Right lobe of liver (tissue), 6 donors: ENCODE data around the gene LSM10. TPM values are rescaled to one million over a fixed set of nuclear protein-coding genes. Genes with fewer than 3 reads are reported as not detected.

Experiments
- ATAC-seq, 4 donors: fragments of 200-7000 bp; cut with Tn5 transposase; one replicate each; pipeline ENCODE4 v1.9.1; 2020; ENCODE audit warnings: mild to moderate bottlenecking in 4 of 4, moderate library complexity in 4 of 4
- DNase-seq, 3 donors: peaks; one replicate each; pipeline ENCODE4 v3.0.0-alpha.2; 2020
- H3K27ac ChIP-seq, 3 donors: fragments of 200-600 bp; one replicate each; pipeline ENCODE4 v1.8.0; 2022
- H3K27me3 ChIP-seq, 2 donors: fragments of 200-600 bp; one replicate each; pipeline ENCODE4 v1.8.0; 2022
- H3K36me3 ChIP-seq, 4 donors: fragments of 200-600 bp; sonication (generic) in 1 of 4; one replicate each; pipeline versions ENCODE4 v1.5.1 to v1.8.0; 2017 to 2022; ENCODE audit warnings: control low read depth in 1 of 4
- H3K4me1 ChIP-seq, 4 donors: fragments of 200-600 bp; sonication (generic) in 1 of 4; one replicate each; pipeline versions ENCODE4 v1.5.1 to v1.8.0; 2017 to 2022; ENCODE audit warnings: control low read depth in 1 of 4
- H3K4me3 ChIP-seq, 3 donors: fragments of 200-600 bp; one replicate each; pipeline ENCODE4 v1.8.0; 2022
- H3K9me3 ChIP-seq, 4 donors: fragments of 200-600 bp; sonication (generic) in 1 of 4; one replicate each; pipeline versions ENCODE4 v1.5.1 to v1.8.0; 2017 to 2022; ENCODE audit warnings: control low read depth in 1 of 4
- POLR2A ChIP-seq: fragments of 450-650 bp; IDR thresholded peaks from one replicate; pipeline ENCODE4 v1.6.1; 2017; ENCODE audit warnings: antibody characterized with exemption, mild to moderate bottlenecking
- WGBS: methylation state at CpG from one replicate; pipeline ENCODE4 v1.1.6; 2018; ENCODE audit warnings: low coverage, low lambda C conversion rate; ENCODE audit not compliant: insufficient coverage; ENCODE audit errors: missing lambda C conversion rate; 5-methylcytosine and 5-hydroxymethylcytosine counted together
- intact Hi-C, 2 donors: fragments of 100-400 bp; cut with DNase I; formaldehyde crosslinking; loops; one replicate each; pipeline versions ENCODE4 v1.11.2 to v1.14.1; 2022
- long read RNA-seq: library from polyadenylated mRNA; unstranded; transcript quantifications from one replicate; pipeline ENCODE4 v2.0.0, GENCODE V29; 2019
- total RNA-seq, 6 experiments: library from RNA; depleted of rRNA in 2 of 6; stranded (reverse); fragments of >200 nt in 2 of 6; fragmentation: NEBNext Ultra II Directional in 3 of 6; extraction: Animal tissue kit (Norgen Biotek cat#: 25700) in 3 of 6; gene quantifications; one replicate each; pipeline versions ENCODE4 v1.1.0 to v1.2.4, GENCODE V29; 2016 to 2023
- TF ChIP-seq, protein P1 (sequence below), 4 donors: fragments of 200-600 bp in 3 of 4; fragments of 450-650 bp in 1 of 4; IDR thresholded peaks; one replicate each; pipeline versions ENCODE4 v1.5.1 to v1.8.0; 2016 to 2022; ENCODE audit warnings: antibody characterized with exemption in 4 of 4, mild to moderate bottlenecking in 2 of 4
- donor health status: DM: no; HTN: yes; CAD: no.
- donor health status: DM: no; HTN: no; CAD: no.
- donor health status: DM: no; HTN: no; CAD: no.
- donor health status: DM: no; HTN: yes; CAD: no.
- donor health status: DM: no; HTN: yes; CAD: no.

Gene LSM10
- total RNA-seq = 10 to 100 TPM; 15.2 to 42.0 (median 22.3) TPM
- long read RNA-seq, transcript LSM10-201 (2 exons, 850 nt) = major isoform, 13 of 14 reads
- long read RNA-seq, partial matches to known transcripts = 0 of 14 reads
- long read RNA-seq, other reads (novel, unspliced or antisense) = 1 of 14 reads

DNA sequence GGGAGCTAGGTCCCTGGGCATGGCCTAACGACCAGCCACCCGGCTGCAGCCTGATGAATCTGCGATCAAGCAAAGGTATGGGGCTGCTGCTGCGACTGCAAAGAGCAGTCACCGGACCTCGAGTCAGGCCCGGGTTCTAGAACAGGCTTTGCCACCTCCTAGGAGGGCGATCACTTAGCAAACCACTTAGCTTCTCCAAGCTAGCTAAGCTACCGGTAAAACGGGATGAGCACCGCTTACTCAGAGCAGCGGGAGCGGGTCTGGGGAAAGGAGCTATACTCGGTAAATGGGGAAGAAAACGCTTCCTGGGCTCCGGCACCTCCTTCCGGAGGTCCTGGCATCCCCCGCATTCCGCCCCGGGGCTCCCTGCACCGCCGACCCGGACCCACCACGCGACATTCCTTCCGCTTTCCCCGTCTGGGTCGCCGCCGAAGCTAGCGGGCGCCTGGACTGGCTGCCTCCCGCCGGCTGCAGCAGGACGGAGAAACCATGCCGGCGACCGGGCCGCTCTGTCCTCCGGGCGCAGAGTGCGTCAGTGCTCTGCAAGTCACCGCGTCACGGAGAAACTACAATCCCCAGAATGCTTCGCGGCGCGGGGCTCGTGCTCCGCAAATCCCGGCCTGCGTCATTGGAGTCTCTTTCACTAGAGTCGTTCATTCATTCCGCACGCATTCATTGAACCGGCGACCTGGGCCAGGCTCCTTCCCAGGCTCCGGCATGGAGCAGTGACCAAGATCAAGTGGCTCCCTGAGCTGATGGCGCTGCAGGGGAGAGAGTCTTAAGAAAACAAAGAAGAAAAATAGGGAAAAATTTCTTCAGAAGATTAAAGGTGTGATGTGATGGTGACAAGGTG lies at the start of gene LSM10:
Gene LSM10, minus strand, starts transcription at position 531 of the 853 bp plus-strand sequence. CDS start 3,779 bp downstream, outside the sequence.
- TF ChIP-seq, protein P1, sequence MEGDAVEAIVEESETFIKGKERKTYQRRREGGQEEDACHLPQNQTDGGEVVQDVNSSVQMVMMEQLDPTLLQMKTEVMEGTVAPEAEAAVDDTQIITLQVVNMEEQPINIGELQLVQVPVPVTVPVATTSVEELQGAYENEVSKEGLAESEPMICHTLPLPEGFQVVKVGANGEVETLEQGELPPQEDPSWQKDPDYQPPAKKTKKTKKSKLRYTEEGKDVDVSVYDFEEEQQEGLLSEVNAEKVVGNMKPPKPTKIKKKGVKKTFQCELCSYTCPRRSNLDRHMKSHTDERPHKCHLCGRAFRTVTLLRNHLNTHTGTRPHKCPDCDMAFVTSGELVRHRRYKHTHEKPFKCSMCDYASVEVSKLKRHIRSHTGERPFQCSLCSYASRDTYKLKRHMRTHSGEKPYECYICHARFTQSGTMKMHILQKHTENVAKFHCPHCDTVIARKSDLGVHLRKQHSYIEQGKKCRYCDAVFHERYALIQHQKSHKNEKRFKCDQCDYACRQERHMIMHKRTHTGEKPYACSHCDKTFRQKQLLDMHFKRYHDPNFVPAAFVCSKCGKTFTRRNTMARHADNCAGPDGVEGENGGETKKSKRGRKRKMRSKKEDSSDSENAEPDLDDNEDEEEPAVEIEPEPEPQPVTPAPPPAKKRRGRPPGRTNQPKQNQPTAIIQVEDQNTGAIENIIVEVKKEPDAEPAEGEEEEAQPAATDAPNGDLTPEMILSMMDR (IDR thresholded peaks at IDR 0.05) = no peak
- peak; percentile 96 for TF ChIP-seq POLR2A
- Histone ChIP-seq H3K36me3 (peaks cover 0 to 14% (median 3%) of the 10 kb centered on the region in 4 donors), H3K27me3 (no peaks in the 10 kb centered on the region), H3K27ac (peak within 1 kb of the TSS; percentile 74 to 92 (median 90)), H3K4me3 (peak within 1 kb of the TSS; percentile 84 to 93 (median 89)), H3K4me1 (peaks cover 0 to 11% (median 0%) of the 10 kb centered on the region in 4 donors), H3K9me3 (no peaks in the 10 kb centered on the region)
- intact Hi-C loops = no loop called here
- WGBS = 0% methylated on average over 11 of the region's 60 CpGs
- ATAC-seq (peak; percentile 95 to 97 (median 96)), DNase-seq (peak; percentile 94 to 96 (median 95))

DNA sequence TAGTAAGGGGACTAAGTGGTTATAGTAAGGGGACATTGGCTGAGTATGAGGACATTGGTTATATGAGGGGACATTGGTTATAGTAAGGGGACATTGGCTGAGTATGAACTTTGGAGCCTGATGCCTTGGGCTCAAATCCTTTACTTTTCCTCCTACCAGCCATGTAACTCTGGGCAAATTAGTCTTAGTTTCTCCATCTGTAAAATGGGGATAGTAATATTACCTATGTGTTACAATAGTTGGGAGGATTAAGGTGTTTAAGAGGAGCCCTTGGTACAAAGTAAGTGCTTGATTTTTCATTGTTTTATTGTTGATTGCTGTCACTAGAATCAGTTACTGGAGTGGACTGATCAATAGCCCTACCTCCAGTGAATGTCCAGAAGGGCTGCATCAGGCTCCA lies 49.7 kb upstream of the LSM10 start:
- Histone ChIP-seq H3K4me3 (no peak overlapping the region), H3K36me3 (no peaks in the 10 kb centered on the region), H3K9me3 (no peaks in the 10 kb centered on the region), H3K4me1 (no peaks in the 10 kb centered on the region), H3K27ac (no peak overlapping the region), H3K27me3 (no peaks in the 10 kb centered on the region)
- TF ChIP-seq, protein P1 (IDR thresholded peaks at IDR 0.05) = no peak
- TF ChIP-seq POLR2A = no peak
- ATAC-seq (no peak), DNase-seq (no peak)
- intact Hi-C loops = no loop called here

- WGBS = 51% methylated on average over 5 of the region's 5 CpGs
- TF ChIP-seq, protein P1 (IDR thresholded peaks at IDR 0.05) = no peak
- TF ChIP-seq POLR2A = no peak
- DNase-seq (no peak), ATAC-seq (no peak)
- Histone ChIP-seq H3K4me1 (no peaks in the 10 kb centered on the region), H3K36me3 (no peaks in the 10 kb centered on the region), H3K27ac (no peak overlapping the region), H3K4me3 (no peak overlapping the region), H3K27me3 (no peaks in the 10 kb centered on the region), H3K9me3 (no peaks in the 10 kb centered on the region)
- intact Hi-C loops = no loop called here
Observed at GRCh38 chr1:36446746-36447145, 49.0 kb upstream of the LSM10 start.

GRCh38 chr1:36446271-36446670 lies 48.6 kb upstream of the LSM10 start:
- H3K4me1 ChIP-seq = no peaks in the 10 kb centered on the region
- no peak overlapping the region for H3K27ac ChIP-seq
- intact Hi-C loops = no loop called here
- no peak overlapping the region for H3K4me3 ChIP-seq
- WGBS = 56% methylated on average over 8 of the region's 8 CpGs
- no peaks in the 10 kb centered on the region for H3K27me3 ChIP-seq
- TF ChIP-seq POLR2A = no peak
- TF ChIP-seq, protein P1 (IDR thresholded peaks at IDR 0.05) = no peak
- no peaks in the 10 kb centered on the region for H3K36me3 ChIP-seq
- H3K9me3 ChIP-seq = no peaks in the 10 kb centered on the region
- ATAC-seq = no peak
- no peak for DNase-seq
